Activated naive CD4-positive, alpha-beta T cell treated with anti-CD3 and anti-CD28 coated beads, Interleukin-2, amount 10 ng/mL, durations not matched to agents 7 days and 5 days (primary cell): ENCODE measurements around the gene PGLYRP4.
"Not testable (repeated sequence)": the region's sequence is repeated elsewhere in the genome, so short reads cannot be mapped to it uniquely, and the experiment has no call there.

Source experiments
- CTCF ChIA-PET: fragments of 350-600 bp; sonication (Branson Sonifier 250); formaldehyde crosslinking; loops from one replicate; lab custom pipeline; 2021; ENCODE audit warnings: antibody characterized with exemption; lab: Charles Lee
- DNase-seq: peaks from one replicate; pipeline ENCODE4 v3.0.0-alpha.2; 2020
- H3K27ac Mint-ChIP-seq: one replicate; pipeline ENCODE4 v1.8.0; 2021; ENCODE audit warnings: mild to moderate bottlenecking, moderate library complexity, mixed read lengths
- H3K27me3 Mint-ChIP-seq: one replicate; pipeline ENCODE4 v1.8.0; 2021; ENCODE audit warnings: mild to moderate bottlenecking, mixed read lengths
- H3K36me3 Mint-ChIP-seq: one replicate; pipeline ENCODE4 v1.8.0; 2021; ENCODE audit warnings: mixed read lengths
- H3K4me1 Mint-ChIP-seq: one replicate; pipeline ENCODE4 v1.8.0; 2021; ENCODE audit warnings: mixed read lengths
- H3K4me3 Mint-ChIP-seq: one replicate; pipeline ENCODE4 v1.8.0; 2021; ENCODE audit warnings: mild to moderate bottlenecking, moderate library complexity, mixed read lengths
- H3K9me3 Mint-ChIP-seq: one replicate; pipeline ENCODE4 v1.8.0; 2021; ENCODE audit warnings: mixed read lengths

Gene PGLYRP4

DNA sequence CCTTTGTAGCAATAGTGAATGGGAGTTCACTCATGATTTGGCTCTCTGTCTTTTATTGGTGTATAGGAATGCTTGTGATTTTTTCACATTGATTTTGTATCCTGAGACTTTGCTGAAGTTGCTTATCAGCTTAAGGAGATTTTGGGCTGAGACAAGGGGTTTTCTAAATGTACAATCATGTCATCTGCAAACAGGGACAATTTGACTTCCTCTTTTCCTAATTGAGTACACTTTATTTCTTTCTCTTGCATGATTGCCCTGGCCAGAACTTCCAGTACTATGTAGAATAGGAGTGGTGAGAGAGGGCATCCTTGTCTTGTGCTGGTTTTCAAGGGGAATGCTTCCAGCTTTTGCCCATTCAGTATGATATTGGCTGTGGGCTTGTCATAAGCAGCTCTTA, 32.6 kb downstream of the PGLYRP4 start:
- H3K27ac Mint-ChIP-seq, H3K4me1 Mint-ChIP-seq, CTCF ChIA-PET, DNase-seq, H3K36me3 Mint-ChIP-seq, H3K4me3 Mint-ChIP-seq, H3K9me3 Mint-ChIP-seq: not testable (repeated sequence)
- H3K27me3 Mint-ChIP-seq: peaks cover 30% of the 10 kb centered on the region

DNA sequence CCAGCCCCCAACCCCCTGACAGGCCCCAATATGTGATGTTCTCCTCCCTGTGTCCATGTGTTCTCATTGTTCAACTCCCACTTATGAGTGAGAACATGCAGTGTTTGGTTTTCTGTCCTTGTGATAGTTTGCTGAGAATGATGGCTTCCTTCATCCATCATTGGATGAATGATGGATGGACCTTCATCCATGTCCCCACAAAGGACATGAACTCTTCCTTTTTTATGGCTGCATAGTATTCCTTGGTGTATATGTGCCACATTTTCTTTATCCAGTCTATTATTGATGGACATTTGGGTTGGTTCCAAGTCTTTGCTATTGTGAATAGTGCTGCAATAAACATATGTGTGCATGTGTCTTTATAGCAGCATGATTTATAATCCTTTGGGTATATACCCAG, 34.3 kb downstream of the PGLYRP4 start:
- H3K27ac Mint-ChIP-seq: not testable (repeated sequence)
- H3K27me3 Mint-ChIP-seq: peaks cover 17% of the 10 kb centered on the region

DNA sequence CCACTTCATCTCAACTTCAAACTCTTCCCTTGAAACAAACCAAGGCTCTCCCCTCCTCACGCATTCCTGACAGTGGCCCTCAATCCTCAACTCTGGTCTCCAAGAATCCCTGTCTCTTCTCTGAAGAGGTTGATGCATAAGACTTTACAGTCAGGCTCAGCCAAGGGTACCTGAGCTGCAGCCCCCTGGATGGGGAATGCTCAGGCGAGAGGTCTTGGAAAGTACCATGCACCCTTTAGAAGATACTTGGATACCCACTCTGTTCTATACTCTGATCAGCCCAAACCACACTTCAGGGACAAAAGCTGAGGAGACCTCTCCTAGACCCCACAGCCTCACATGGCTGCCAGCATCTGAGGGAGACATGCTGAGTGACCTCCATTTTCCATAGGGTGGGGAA, 35.4 kb downstream of the PGLYRP4 start:
- Mint-ChIP-seq H3K27me3 (peaks cover 15% of the 10 kb centered on the region), H3K4me1 (no peaks in the 10 kb centered on the region), H3K27ac (no peak overlapping the region), H3K4me3 (no peak overlapping the region), H3K36me3 (no peaks in the 10 kb centered on the region), H3K9me3 (no peaks in the 10 kb centered on the region)
- CTCF ChIA-PET: no interaction called here
- no peak for DNase-seq

More for the DNA sequence above, 34.3 kb downstream of the PGLYRP4 start:
- H3K36me3 Mint-ChIP-seq, H3K9me3 Mint-ChIP-seq, H3K4me1 Mint-ChIP-seq, H3K4me3 Mint-ChIP-seq, DNase-seq, CTCF ChIA-PET: not testable (repeated sequence)

DNA sequence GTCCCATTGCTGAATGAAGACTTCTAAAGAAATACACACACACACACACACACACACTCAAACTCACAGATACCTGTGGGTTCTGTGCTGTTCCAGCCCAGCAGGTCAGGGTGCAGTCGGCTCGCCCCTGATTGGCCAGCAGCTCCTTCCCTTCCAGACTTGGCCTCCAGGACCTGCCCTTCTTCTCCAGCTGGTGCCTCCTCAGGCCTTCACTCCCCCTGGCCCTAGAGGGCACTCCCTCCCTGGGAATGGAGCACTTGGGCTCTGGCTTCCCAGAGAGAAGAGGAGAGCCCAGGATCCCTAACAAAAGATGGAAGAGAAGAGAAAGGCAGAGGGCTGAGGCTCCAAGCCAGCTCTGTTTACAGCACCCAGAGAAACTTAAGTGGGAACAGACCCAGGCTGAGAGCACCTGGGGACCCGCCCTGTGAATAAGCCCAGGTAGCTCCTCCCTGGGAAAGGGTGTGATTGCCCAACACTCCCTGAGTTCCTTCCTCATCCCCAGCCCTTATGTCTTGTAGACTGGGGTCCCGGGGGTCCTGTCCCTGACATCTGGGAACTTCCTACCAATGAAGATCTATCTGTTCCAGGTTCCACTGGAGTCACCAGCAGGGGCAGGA, 36.0 kb downstream of the PGLYRP4 start, which contains the start of gene PGLYRP3:
Gene PGLYRP3, minus strand, starts transcription at position 383 of the 617 bp plus-strand sequence. CDS start 2,287 bp downstream, outside the sequence.
- Mint-ChIP-seq H3K4me1 (no peaks in the 10 kb centered on the region), H3K27ac (no peak within 1 kb of the TSS), H3K27me3 (peaks cover 20% of the 10 kb centered on the region), H3K4me3 (no peak within 1 kb of the TSS), H3K9me3 (no peaks in the 10 kb centered on the region), H3K36me3 (no peaks in the 10 kb centered on the region)
- CTCF ChIA-PET: no interaction called here
- DNase-seq: no peak

DNA sequence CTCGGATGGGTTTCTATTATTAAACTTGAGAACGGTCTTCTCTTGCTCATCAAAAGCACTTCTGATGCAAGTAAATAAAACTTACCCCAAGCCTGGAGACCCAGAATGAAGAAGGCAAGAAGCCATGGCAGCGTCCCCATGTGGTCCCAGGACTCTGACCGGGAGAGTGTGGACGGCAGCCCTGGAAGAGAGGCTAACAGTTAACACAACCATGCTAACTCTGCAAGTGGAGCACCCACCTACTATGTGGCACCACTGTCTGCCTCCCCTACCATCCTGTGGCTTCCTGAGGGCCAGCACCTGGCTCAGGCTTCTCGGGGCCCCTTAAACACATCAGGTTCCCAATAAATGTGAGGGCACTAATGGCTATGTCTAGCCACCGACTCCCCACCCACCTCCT, 38.1 kb downstream of the PGLYRP4 start:
- no peak overlapping the region for H3K27ac Mint-ChIP-seq
- CTCF ChIA-PET: no interaction called here
- no peaks in the 10 kb centered on the region for H3K4me1 Mint-ChIP-seq

DNA sequence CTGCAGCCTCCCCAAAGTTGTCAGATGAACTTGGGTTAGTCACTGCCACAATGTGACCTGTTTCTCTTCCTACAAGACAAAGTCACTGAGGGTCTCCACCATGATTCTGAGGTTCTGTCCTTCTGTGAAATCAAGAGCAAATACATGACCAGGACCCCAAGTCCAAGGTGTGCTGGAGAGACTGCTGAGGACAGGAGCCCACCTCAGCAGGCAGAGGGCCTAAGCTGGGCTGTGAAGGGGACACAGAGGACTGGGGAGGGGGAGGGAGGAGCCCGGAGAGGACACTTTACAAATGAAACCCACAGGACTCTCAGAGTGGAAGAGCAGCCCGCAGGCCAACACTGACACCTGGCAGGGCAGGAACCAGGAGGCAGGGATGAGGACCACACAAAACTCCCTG, 39.2 kb downstream of the PGLYRP4 start:
- no peaks in the 10 kb centered on the region for H3K9me3 Mint-ChIP-seq
- CTCF ChIA-PET: no interaction called here
- H3K27ac Mint-ChIP-seq: no peak overlapping the region
- peaks cover 26% of the 10 kb centered on the region for H3K27me3 Mint-ChIP-seq
- H3K4me3 Mint-ChIP-seq: no peak overlapping the region
- no peak for DNase-seq
- H3K36me3 Mint-ChIP-seq: no peaks in the 10 kb centered on the region
- no peaks in the 10 kb centered on the region for H3K4me1 Mint-ChIP-seq

More for the DNA sequence above, 38.1 kb downstream of the PGLYRP4 start:
- H3K9me3 Mint-ChIP-seq: no peaks in the 10 kb centered on the region
- peaks cover 25% of the 10 kb centered on the region for H3K27me3 Mint-ChIP-seq
- no peaks in the 10 kb centered on the region for H3K36me3 Mint-ChIP-seq
- no peak for DNase-seq
- no peak overlapping the region for H3K4me3 Mint-ChIP-seq

DNA sequence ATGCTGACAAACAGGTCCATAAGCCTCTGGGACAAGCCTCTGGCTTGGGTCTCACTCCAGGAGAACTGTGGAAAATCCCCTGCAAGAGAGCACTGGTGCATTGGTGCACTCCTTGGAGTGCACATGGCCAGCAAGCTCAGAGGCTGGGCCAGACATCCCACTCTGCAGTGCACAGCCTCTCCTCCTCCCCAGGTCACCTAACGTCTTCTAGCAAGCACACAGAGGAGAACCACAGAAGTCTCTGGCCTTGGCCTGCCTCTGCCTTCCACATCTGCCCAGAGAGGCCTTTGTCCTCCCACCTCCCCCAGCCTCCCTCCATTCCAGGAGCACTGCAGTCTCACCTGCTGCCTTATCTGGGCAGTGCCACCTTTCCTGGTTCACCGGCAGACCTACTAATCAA, 40.1 kb downstream of the PGLYRP4 start:
- H3K27me3 Mint-ChIP-seq: peaks cover 29% of the 10 kb centered on the region
- no peak for DNase-seq
- H3K36me3 Mint-ChIP-seq: no peaks in the 10 kb centered on the region
- H3K4me3 Mint-ChIP-seq: no peak overlapping the region
- CTCF ChIA-PET: no interaction called here
- H3K4me1 Mint-ChIP-seq: no peaks in the 10 kb centered on the region
- H3K9me3 Mint-ChIP-seq: no peaks in the 10 kb centered on the region
- H3K27ac Mint-ChIP-seq: no peak overlapping the region

DNA sequence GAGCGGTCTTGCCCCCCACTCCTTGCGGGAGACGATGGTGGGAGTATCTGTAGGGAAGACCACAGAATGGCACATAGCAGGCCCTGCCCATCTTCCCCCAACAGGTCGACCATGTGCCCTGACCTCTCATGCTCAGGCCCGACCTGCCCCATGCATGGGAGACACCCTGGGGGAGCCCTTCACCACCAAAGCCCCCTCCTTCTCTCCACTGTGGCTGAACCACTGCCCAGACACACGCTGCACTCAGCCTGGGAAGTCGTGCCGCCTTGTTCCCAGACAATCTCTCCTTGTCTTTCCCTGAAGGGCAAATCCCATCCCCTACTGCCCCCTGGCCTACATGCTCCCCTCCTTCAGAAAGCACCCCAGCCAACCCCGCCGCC, 41.4 kb downstream of the PGLYRP4 start:
- H3K4me1 Mint-ChIP-seq: no peaks in the 10 kb centered on the region
- no peaks in the 10 kb centered on the region for H3K9me3 Mint-ChIP-seq
- DNase-seq: no peak
- no peak overlapping the region for H3K27ac Mint-ChIP-seq
- no peaks in the 10 kb centered on the region for H3K36me3 Mint-ChIP-seq
- peaks cover 19% of the 10 kb centered on the region for H3K27me3 Mint-ChIP-seq
- no peak overlapping the region for H3K4me3 Mint-ChIP-seq
- CTCF ChIA-PET: no interaction called here

DNA sequence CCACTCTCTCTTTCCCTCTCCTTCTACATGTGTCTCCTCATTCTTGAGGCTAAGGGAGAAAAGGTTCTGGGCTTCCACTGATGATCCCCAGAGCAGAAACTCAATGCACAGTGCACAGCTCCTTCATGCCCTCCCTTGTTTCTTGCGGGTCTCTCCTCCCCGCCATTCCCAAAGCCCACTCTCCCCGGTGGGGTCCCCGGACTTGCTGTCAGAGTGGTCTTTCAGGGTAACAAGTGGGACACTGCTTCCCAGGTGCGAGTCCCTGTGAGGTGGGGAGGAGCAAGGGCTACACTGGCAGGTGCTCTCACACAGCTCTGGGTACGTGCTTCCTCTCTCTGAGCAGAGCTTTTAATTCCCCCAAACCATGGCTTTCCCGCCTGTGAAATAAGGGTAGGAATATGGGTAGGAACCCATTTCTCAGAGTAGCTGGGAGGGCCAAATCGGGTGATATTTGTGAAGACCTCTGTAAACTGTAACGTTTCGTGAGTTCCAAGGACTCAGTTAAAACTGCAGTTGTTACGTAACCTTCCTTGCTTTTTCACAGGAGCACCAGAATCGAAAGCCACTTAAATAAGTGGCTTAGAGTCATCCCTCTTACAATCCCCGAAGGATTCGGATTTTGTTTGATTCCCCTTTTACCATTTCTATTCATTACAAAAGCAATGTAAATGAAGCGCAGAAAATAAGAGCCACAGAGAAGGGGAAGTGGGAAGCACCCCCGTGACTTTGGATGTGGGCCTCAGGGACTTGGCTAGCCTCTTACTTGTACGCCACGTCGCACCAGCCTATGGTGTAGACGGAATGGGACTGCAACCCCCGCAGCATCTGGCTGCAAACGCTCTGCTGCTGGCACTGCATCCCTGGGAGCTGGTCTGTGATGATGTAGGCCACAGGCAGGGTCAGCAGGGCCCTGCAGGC, 42.1 kb downstream of the PGLYRP4 start:
- Mint-ChIP-seq H3K9me3 (no peaks in the 10 kb centered on the region), H3K36me3 (no peaks in the 10 kb centered on the region), H3K4me1 (no peaks in the 10 kb centered on the region), H3K4me3 (no peak overlapping the region), H3K27me3 (peaks cover 19% of the 10 kb centered on the region), H3K27ac (no peak overlapping the region)
- CTCF ChIA-PET: no interaction called here
- DNase-seq: no peak

DNA sequence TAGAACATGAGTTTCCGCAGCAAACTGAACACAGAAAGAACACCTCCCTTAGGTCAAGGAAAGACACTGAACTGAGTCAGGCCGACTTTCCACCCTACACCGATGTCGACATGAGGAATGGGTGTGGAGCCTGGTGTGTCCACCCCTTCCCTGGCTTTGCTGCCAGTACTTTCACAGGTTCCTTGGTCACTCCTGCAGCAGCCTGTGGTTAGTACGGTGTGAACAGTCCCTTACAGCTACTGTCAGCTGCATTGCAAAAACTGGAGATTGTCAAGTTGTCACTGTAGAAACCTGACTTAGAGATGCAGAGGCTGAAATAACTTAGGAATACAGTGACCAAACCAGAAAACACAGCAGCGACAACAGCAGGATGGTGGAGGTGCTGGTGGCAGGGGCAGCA, 43.0 kb downstream of the PGLYRP4 start:
- no peak overlapping the region for H3K27ac Mint-ChIP-seq
- CTCF ChIA-PET: no interaction called here
- DNase-seq: no peak
- no peaks in the 10 kb centered on the region for H3K36me3 Mint-ChIP-seq
- H3K4me3 Mint-ChIP-seq: no peak overlapping the region
- no peaks in the 10 kb centered on the region for H3K9me3 Mint-ChIP-seq
- peaks cover 19% of the 10 kb centered on the region for H3K27me3 Mint-ChIP-seq
- H3K4me1 Mint-ChIP-seq: no peaks in the 10 kb centered on the region

DNA sequence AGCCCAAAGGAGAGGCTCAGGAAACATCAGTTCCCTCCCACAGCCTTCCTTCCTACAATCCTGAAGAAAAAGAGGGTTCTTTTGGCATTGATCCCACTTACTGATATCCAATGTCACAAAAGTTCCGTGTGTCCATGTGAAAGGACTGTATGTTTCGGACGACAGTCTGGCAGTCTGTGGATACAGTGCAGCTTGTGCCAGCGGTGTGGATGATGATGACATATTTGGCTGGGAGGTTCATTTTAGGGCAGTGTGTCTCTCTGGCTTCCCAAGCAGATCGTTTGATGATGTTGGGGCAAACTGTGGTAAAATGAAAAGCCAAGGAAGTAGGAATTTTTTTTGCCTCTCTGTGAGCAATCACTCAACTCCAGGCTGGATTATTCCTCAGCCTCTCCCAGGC, 46.3 kb downstream of the PGLYRP4 start:
- Mint-ChIP-seq H3K27me3 (peaks cover 15% of the 10 kb centered on the region), H3K9me3 (no peaks in the 10 kb centered on the region), H3K27ac (no peak overlapping the region), H3K4me1 (no peaks in the 10 kb centered on the region), H3K4me3 (no peak overlapping the region), H3K36me3 (no peaks in the 10 kb centered on the region)
- no peak for DNase-seq
- CTCF ChIA-PET: no interaction called here

DNA sequence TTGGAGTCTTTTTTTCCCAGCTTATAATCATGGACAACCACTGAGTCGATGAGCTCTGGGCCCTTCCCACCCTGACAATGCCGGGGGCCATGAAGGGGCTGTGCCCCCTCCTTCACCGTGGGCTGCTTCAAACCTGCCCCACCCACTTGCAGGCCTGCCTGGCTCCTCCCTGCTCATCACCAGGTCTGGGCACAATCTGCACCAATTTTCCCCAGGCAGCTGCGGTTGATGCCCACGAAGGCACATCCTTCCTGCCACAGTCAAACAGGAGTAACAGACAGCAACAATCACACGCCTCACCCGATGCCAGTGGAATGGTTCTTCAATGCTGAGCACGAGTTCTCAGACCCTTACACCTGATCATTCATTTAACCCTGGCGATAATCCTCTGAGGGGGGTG, 54.8 kb downstream of the PGLYRP4 start:
- Mint-ChIP-seq H3K4me1 (peaks cover 21% of the 10 kb centered on the region), H3K4me3 (no peak overlapping the region), H3K36me3 (no peaks in the 10 kb centered on the region), H3K27me3 (peaks cover 30% of the 10 kb centered on the region), H3K9me3 (no peaks in the 10 kb centered on the region), H3K27ac (no peak overlapping the region)
- no peak for DNase-seq
- CTCF ChIA-PET: no interaction called here

DNA sequence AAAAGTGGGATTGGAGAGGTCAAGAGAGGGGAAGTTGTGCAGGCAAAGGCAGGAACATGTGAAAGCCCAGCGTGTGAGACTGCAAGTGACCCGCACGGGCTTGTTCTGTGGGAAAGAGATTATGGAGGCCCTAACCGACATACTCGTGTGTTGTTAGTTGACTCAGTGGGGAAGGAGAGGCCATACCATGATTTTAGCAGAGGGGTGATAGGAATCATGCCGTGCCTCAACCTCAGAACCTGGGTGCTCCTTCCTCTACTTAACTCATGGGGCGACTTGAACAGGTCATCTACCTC, 55.2 kb downstream of the PGLYRP4 start:
- no peak overlapping the region for H3K4me3 Mint-ChIP-seq
- no peak overlapping the region for H3K27ac Mint-ChIP-seq
- H3K4me1 Mint-ChIP-seq: peaks cover 21% of the 10 kb centered on the region
- H3K27me3 Mint-ChIP-seq: peaks cover 33% of the 10 kb centered on the region
- H3K9me3 Mint-ChIP-seq: no peaks in the 10 kb centered on the region
- DNase-seq: no peak
- CTCF ChIA-PET: no interaction called here
- no peaks in the 10 kb centered on the region for H3K36me3 Mint-ChIP-seq

DNA sequence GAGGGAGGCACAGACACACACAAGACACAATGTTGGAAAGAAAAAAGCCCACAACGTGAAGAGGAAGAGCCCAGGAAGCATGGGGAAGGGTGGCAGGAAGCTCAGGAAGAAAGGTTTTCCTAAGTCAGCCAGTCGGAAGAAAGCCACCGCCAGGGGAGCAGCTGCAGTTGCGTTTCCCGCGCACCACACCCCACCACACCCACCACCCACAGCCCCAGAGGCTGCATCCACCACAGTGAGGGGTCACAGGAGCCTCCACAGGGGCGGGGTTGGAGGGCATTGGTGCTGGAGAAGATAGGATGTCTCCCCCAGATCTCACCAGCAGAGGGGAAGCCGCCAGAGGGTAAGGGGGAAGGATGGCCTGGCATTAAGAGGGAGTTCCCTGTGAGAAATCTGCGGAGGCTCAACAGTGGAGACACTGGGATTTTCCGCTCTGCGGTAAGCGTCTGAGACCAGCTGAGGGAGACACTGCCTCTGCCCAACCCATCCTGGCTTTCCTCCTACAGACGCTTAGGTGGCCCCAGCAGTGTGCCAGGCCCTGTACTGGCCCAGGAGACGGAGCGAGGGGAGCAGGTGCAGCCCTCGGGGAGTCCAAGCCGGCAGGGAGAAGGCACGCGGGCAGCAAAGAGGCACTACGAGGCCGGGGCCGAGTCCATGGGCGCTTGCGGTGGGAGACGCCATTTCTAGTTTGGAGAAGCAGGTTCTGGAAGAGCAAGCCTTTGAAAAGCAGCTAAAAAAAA, 55.7 kb downstream of the PGLYRP4 start:
- DNase-seq: no peak
- Mint-ChIP-seq H3K9me3 (no peaks in the 10 kb centered on the region), H3K27ac (no peak overlapping the region), H3K4me1 (peaks cover 21% of the 10 kb centered on the region), H3K27me3 (peaks cover 33% of the 10 kb centered on the region), H3K4me3 (no peak overlapping the region), H3K36me3 (no peaks in the 10 kb centered on the region)
- CTCF ChIA-PET: no interaction called here
